HuH-7 (cell line): ENCODE results near the gene TIAM2.
"Not testable (repeated sequence)": the region's sequence is repeated elsewhere in the genome, so short reads cannot be mapped to it uniquely, and the experiment has no call there.

Experiments
- DNase-seq: peaks from one replicate; pipeline ENCODE4 v3.0.0; 2011; ENCODE audit warnings: low spot score

TIAM2 gene

GRCh38 chr6:155103083-155103645 lies 108.0 kb downstream of the TIAM2 start:
- DNase-seq: not testable (repeated sequence)

GRCh38 chr6:155103816-155104366 lies 108.8 kb downstream of the TIAM2 start:
- no peak for DNase-seq

GRCh38 chr6:155106456-155107115 lies 111.5 kb downstream of the TIAM2 start:
- DNase-seq: no peak

DNA sequence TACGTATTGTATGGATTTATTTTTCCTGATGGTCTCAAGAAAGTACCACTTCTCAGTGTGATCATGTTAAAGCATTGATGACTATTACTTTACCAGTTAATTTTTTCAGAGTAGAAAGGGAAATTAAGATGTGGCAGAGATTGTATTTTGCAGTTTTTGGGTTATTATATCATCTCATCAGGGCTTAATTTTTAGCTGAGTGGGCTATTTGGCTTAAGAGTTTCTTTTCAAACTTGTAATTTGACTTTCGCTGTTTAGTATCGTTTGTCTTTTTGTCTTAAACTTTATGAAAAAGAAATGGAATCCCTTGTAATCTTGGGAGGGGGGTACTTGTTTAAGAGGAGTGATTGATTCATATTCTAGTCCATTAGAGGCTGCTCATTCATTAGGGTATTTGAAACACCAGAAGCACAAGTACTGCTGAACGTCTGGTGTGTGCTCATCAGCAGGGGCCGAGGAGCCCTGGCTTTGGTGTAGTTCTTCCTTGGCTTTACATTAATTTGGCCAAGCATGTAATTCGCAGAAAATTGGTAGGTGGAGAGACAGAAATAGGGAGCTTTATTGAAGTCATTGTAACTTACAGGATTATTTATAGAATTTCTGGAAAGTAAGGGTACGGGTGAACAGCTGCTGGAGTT lies 112.4 kb downstream of the TIAM2 start:
- DNase-seq: no peak

DNA sequence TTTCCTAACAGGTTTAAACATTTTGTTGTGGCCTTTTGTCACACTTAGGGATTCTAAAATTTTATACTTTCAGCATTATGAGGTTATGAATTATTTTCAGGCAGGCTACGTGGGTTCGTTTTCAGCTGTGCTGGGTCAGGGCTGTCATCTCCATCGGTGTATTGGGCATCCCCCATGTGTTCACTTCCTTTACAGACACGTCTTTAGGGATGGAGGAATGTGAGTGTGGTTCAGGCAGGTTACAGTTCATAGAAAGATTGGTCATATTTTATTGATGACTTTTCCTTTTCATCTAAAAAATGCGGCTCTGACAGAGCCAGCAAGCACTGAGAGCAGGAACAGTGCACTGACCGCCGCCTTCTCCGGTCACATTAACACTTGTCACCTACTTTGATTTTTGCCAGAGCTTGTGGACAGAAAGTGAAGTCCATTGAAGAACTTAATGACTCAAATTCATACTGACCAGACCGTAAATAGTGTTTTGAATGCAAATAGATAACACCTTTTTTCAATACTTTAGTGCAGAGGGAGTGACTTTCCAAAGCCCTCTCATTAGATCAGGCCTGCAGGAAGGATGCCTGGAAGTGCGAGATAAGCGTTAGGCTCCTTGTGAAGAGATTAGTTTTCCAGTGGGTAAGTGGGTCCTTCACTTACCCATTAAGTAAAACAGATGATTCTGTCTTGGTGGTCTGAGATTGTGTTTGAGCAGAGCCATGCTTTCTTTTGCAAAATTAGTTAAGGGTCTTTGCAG lies 113.1 kb downstream of the TIAM2 start:
- no peak for DNase-seq

DNA sequence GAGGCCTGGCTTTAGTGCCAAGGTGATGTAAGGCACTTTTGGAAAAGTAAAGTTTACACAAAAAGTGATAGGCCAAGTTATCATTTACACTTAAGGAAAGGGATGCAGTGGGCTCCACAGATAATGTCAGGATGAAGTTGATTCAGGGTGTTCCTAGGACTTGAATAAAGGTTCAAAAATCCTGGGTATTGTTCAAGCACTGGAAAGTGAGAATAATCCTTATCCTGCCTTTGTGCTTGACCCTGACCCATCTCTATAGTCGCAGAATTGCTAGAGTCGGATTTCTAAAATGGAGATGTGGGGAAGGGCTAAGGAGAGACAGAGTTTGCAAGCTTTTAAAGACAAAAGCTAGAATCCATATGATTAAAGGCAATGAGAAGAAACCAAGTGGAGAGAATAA lies 115.6 kb downstream of the TIAM2 start:
- no peak for DNase-seq

DNA sequence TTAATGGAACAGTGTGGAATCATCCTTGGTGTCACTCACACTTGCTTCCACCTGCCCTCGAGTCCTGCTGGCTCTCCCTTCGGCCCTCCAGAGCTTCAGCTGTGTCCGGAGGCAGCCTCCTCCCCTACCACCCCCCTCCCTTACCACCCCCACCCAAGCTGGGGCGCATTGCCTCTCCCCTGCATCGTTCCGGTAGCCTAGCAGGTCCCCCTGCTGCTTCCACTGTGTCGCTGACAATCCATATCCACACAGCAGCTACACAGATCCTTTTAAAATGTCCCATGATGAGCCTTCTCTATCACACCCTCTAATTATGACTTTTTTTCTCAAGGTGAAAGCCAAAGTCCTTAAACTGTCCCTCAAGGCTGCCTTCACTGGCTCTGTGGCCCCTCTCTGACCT lies 117.6 kb downstream of the TIAM2 start:
- no peak for DNase-seq

- DNase-seq: no peak
Observed at GRCh38 chr6:155115893-155116570, 120.9 kb downstream of the TIAM2 start.

- DNase-seq: no peak
Observed at GRCh38 chr6:155116571-155116910, 121.4 kb downstream of the TIAM2 start.

- no peak for DNase-seq
Observed at GRCh38 chr6:155117256-155117655, 122.1 kb downstream of the TIAM2 start.

DNA sequence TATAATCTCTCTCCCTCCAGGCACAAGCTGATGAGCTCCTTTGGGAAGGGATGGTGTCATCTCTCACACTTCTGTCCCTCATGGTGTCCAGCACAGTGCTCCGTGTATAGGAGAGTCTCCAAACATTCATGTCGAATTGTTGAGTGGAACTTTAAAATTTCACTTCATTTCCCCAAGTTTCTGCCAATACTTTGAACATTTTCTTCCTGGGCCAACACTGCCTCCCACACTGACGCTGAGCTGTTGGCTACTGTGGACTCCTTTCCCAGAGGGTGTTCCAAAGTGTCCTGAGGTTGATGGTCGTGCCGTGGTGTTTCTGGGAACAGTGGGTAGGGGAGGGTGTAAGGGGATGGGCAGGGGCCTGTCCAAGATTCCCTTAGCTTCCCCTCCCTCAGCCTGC lies 122.7 kb downstream of the TIAM2 start:
- no peak for DNase-seq

DNA sequence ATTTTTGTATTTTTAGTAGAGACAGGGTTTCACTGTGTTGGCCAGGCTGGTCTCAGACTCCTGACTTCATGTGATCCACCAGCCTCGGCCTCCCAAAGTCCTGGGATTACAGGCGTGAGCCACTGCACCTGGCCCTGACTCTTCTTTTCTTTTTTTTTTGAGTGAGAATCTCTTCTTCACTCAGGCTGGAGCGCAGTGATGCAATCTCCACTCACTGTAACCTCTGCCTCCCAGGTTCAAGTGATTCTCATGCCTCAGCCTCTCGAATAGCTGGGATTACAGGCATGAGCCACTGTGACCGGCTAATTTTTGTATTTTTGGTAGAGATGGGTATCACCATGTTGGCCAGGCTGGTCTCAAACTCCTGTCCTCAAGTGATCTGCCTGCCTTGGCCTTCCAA lies 124.1 kb downstream of the TIAM2 start:
- not testable (repeated sequence) for DNase-seq

DNA sequence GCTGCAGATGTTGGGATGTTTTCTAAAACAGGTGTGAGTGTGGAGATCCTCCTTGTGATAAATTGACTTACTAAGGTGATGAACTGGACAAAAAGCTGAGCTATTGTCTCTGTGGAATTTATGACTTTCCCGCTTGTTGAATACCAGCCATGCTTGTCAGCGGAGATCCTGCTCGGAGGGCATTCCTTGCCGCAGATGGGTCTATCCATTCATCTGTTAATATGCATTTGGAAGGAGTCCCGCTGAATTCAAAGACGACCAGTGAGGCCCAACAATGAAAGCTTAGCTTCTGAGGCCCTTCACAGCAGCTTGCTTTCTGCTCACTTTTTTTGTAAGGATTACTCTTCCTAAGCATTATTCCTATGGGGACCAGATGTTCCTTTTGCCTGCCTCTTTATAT lies 124.9 kb downstream of the TIAM2 start:
- no peak for DNase-seq

DNA sequence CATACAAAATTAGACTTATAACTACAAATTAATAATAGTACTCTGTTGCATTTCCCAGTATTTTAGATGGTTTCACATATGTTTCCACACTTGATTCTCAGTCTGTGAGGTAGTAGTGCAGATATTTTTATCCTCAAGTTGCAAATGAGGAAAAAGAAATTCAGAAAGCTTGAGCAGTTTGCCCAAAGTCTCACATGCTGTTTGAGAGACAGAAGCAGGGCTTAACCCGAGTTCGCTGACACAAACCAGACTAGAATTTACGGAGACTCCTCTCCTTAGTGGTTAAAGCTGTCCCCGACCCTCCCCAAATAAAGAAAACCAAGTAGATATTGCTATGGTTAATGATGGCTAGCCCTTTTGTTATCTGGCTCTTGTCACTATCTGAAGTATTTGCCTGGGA lies 126.2 kb downstream of the TIAM2 start:
- no peak for DNase-seq

GRCh38 chr6:155121699-155122098 lies 126.6 kb downstream of the TIAM2 start:
- DNase-seq: no peak

DNA sequence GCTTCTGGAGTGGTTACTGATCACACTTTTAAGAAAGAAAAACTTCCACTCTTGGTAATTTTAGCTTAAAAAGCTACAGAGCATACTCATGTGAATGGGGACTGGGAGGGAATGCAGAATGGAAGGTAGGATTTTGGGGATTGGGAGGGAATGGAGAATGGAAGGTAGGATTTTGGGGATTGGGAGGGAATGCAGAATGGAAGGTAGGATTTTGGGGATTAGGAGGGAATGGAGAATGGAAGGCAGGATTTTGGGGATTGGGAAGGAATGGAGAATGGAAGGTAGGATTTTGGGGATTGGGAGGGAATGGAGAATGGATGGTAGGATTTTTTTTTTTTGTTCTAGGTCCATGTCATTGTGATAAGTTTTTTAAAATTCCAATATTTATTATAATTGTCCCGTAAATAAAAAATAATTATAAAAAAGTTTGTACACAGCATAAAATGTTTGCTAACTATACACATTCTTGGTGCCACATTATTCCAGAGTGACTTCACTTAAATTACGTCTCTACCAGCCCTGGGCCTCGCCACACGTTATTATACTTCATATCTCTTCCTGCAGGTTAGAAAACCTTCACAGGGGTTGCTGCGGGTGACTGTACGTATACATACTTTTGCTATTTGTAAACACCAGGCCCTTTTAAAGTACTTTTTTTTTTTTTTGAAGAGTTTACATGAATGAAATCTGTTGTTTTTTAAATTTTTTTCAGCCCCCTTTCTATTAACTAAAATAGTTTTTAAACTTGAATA lies 127.3 kb downstream of the TIAM2 start:
- no peak for DNase-seq

DNA sequence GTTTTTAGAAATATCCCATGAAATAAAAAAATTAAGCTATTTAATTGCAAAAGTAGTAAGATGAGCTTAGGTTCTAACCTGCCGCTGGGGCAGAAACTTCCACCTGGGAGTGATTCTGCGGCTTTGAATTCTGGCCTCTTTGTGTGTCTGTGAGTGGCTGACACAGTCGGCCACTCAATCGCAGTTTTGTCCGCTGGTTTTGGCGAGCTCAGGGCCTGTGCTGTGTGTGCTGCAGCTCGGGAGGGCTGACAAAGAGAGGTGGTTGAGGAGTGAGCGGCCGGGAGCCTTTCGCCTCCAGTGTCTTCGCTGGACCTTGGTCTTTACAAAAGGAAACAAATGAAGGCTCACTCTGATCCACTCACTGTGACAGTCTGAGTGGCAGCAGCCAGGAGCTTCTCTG lies 128.4 kb downstream of the TIAM2 start:
- DNase-seq: no peak

GRCh38 chr6:155125906-155126305 lies 130.8 kb downstream of the TIAM2 start:
- DNase-seq: no peak

DNA sequence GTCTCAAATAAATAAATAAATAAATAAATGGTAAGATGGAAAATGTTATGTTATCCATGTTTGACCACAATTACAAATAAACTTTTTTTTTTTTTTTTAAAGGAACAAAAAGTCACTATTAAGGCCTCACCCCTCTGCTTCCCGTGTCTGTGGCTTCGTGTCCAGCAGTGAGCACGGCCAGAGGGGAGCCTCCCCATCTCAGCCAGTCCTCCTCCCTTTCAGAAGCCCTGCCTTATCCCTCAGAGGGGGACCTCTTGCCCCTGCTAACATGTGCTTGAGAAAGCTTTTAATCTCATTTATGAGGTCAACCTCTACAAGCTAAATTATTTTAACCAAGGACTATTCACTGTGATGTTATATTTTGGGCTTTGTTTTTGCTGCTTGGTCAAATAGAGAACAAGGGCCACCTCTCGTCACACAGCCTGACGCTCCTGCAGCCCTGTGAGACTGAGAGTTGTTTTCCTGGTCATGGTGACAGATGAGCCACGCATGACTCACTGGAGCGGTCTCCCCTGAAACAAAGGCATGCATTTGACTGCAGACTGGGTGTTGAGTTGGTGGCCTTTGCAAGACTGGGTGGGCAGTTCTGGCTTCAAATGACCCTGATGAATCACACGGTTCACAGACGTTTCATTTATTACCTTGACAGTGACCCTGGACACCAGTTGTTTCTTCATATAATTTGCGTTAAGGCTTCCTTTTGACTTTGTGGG lies 131.8 kb downstream of the TIAM2 start:
- DNase-seq: no peak

- no peak for DNase-seq
Observed at GRCh38 chr6:155128977-155129376, 133.9 kb downstream of the TIAM2 start.

DNA sequence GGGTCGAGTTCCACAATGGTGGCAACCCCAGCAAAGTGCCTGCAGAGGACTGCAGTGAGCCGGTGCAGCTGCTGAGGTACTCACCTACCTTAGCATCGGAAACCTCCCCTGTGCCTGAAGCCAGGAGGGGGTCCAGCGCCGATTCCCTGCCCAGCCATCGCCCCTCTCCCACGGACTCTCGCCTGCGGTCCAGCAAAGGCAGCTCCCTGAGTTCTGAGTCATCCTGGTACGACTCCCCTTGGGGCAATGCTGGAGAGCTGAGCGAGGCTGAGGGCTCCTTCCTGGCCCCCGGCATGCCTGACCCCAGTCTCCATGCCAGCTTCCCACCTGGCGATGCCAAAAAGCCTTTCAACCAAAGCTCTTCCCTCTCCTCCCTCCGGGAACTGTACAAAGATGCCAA lies 134.6 kb downstream of the TIAM2 start:
- DNase-seq: no peak
